Cardiac muscle cell (in vitro differentiated cells and primary cell): Measurements from ENCODE around the gene KMT5B. TPM values are rescaled to one million over a fixed set of nuclear protein-coding genes. Genes with fewer than 3 reads are reported as not detected.
A peak's percentile ranks its signal among the peaks of the same experiment; 100 is the strongest.

Experiments
- DNase-seq, 2 donors: peaks; one replicate each; pipeline versions ENCODE4 v3.0.0 to v3.0.0-alpha.2; 2010 to 2017; ENCODE audit warnings: low read depth in 1 of 2, low spot score in 1 of 2
- H3K27ac ChIP-seq: fragments of 200-600 bp; sonication (generic); 2 replicates; pipeline ENCODE4 v1.5.1; 2016
- H3K27me3 ChIP-seq: fragments of 200-600 bp; sonication (generic); 2 replicates; pipeline ENCODE4 v1.6.0; 2016; ENCODE audit warnings: control low read depth
- H3K36me3 ChIP-seq: fragments of 200-600 bp; sonication (generic); 2 replicates; pipeline ENCODE4 v1.5.1; 2016; ENCODE audit warnings: control low read depth
- H3K4me1 ChIP-seq: fragments of 200-600 bp; sonication (generic); 2 replicates; pipeline ENCODE4 v1.8.1; 2017; ENCODE audit warnings: low read depth, mild to moderate bottlenecking, mixed run types
- H3K4me3 ChIP-seq: fragments of 200-600 bp; sonication (generic); 2 replicates; pipeline ENCODE4 v1.5.1; 2016; ENCODE audit warnings: mild to moderate bottlenecking
- H3K9me3 ChIP-seq: fragments of 200-600 bp; sonication (generic); 2 replicates; pipeline ENCODE4 v1.5.1; 2017; ENCODE audit warnings: low read depth, mild to moderate bottlenecking, control low read depth
- polyA plus RNA-seq: library from polyadenylated mRNA; unstranded; fragments of >200 nt; fragmentation: Nextera tagmentation; extraction: Ambion mirVana; gene quantifications from 2 replicates; pipeline ENCODE4 v1.2.1, GENCODE V29; 2016
- total RNA-seq: library from RNA; depleted of rRNA; stranded (reverse); fragments of >200 nt; gene quantifications from 2 replicates; pipeline ENCODE4 v1.2.3, GENCODE V29; 2016
- TF ChIP-seq, protein P1 (sequence below): IDR thresholded peaks from 2 replicates; pipeline ENCODE4 v1.5.1; 2012; ENCODE audit warnings: low read depth, mild to moderate bottlenecking, low read length

Gene KMT5B
- total and polyA plus RNA-seq, 2 experiments from 2014 or later, result 34.1 to 36.7 TPM

GRCh38 chr11:68181719-68182451 is 31.2 kb downstream of the KMT5B start:
- H3K4me1 ChIP-seq, result peaks cover 7% of the 10 kb centered on the region
- peak overlapping the region; percentile 59 for H3K27ac ChIP-seq
- no peaks in the 10 kb centered on the region for H3K27me3 ChIP-seq
- peak in 1 of 2 donors; percentile 18 for DNase-seq
- no peak overlapping the region for H3K4me3 ChIP-seq
- TF ChIP-seq, protein P1, sequence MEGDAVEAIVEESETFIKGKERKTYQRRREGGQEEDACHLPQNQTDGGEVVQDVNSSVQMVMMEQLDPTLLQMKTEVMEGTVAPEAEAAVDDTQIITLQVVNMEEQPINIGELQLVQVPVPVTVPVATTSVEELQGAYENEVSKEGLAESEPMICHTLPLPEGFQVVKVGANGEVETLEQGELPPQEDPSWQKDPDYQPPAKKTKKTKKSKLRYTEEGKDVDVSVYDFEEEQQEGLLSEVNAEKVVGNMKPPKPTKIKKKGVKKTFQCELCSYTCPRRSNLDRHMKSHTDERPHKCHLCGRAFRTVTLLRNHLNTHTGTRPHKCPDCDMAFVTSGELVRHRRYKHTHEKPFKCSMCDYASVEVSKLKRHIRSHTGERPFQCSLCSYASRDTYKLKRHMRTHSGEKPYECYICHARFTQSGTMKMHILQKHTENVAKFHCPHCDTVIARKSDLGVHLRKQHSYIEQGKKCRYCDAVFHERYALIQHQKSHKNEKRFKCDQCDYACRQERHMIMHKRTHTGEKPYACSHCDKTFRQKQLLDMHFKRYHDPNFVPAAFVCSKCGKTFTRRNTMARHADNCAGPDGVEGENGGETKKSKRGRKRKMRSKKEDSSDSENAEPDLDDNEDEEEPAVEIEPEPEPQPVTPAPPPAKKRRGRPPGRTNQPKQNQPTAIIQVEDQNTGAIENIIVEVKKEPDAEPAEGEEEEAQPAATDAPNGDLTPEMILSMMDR, result no peak
- H3K36me3 ChIP-seq, result peaks cover 47% of the 10 kb centered on the region
- H3K9me3 ChIP-seq, result no peaks in the 10 kb centered on the region

- DNase-seq, result no peak
- Histone ChIP-seq H3K4me3 (no peak overlapping the region), H3K27ac (peak overlapping the region; percentile 34), H3K9me3 (no peaks in the 10 kb centered on the region), H3K4me1 (peaks cover 7% of the 10 kb centered on the region), H3K27me3 (no peaks in the 10 kb centered on the region), H3K36me3 (peaks cover 45% of the 10 kb centered on the region)
- TF ChIP-seq, protein P1, result no peak
These were observed 33.2 kb downstream of the KMT5B start for GRCh38 chr11:68179847-68180246.

GRCh38 chr11:68177877-68178276 is 35.2 kb downstream of the KMT5B start:
- H3K36me3 ChIP-seq, result peaks cover 49% of the 10 kb centered on the region
- no peaks in the 10 kb centered on the region for H3K27me3 ChIP-seq
- DNase-seq, result no peak
- peaks cover 7% of the 10 kb centered on the region for H3K4me1 ChIP-seq
- no peak overlapping the region for H3K4me3 ChIP-seq
- TF ChIP-seq, protein P1, result no peak
- H3K27ac ChIP-seq, result peak overlapping the region; percentile 39
- H3K9me3 ChIP-seq, result no peaks in the 10 kb centered on the region

DNA sequence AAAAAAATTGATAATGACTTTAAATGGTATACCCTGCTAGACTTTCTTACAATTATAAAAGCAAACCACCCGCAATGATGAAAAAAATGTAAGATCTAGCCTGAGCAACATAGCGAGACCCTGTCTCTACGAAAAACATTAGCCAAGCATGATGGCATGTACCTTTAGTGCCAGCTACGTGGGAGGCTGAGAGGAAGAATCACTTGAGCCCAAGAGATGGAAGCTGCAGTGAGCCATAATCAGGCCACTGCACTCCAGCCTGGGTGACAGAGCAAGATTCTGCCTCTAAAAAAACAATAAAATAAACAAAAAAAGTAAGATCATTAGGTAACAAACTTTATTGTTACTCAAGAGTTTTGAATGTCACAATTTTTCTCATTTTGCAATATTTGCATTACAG is 39.2 kb downstream of the KMT5B start:
- Histone ChIP-seq H3K27me3 (no peaks in the 10 kb centered on the region), H3K9me3 (no peaks in the 10 kb centered on the region), H3K4me3 (no peak overlapping the region), H3K4me1 (no peaks in the 10 kb centered on the region), H3K36me3 (peaks cover 72% of the 10 kb centered on the region), H3K27ac (no peak overlapping the region)
- TF ChIP-seq, protein P1, result no peak
- DNase-seq, result no peak

- Histone ChIP-seq H3K27ac (no peak overlapping the region), H3K36me3 (peaks cover 75% of the 10 kb centered on the region), H3K4me3 (no peak overlapping the region), H3K27me3 (no peaks in the 10 kb centered on the region), H3K4me1 (no peaks in the 10 kb centered on the region), H3K9me3 (no peaks in the 10 kb centered on the region)
- DNase-seq, result no peak
- TF ChIP-seq, protein P1, result no peak
These were observed 43.7 kb downstream of the KMT5B start for GRCh38 chr11:68169442-68169841.
